Measurements from ENCODE around the gene STAB1.

STAB1 gene

GRCh38 chr3:52498137-52499054 lies 3.3 kb downstream of the STAB1 start:
- peak; percentile 99 for DNase-seq (ENCODE audit: low read depth in 1 of 2, low spot score in 1 of 2)

GRCh38 chr3:52501046-52501445 lies 5.9 kb downstream of the STAB1 start:
- Histone ChIP-seq H3K27ac (replicated peaks) (no peak overlapping the region), H3K27me3 (ENCODE audit: insufficient read depth, poor library complexity, severe bottlenecking) (no peaks in the 10 kb centered on the region), H3K4me3 (replicated peaks; ENCODE audit: insufficient read depth, low read length) (no peak overlapping the region)
- DNase-seq (ENCODE audit: low read depth in 1 of 2, low spot score in 1 of 2), result no peak
- TF ChIP-seq GABPA (IDR thresholded peaks at IDR 0.05; ENCODE audit: low read depth) (no peak), SPI1 (IDR thresholded peaks at IDR 0.05; ENCODE audit: borderline replicate concordance, low read depth) (no peak), POLR2AphosphoS5 (IDR thresholded peaks at IDR 0.05; ENCODE audit: low read depth) (no peak), CTCF (IDR thresholded peaks at IDR 0.05; ENCODE audit: insufficient read depth, low read length) (no peak), REST (IDR thresholded peaks at IDR 0.05; ENCODE audit: insufficient replicate concordance, low read depth) (no peak)

More at GRCh38 chr3:52498137-52499054, 3.3 kb downstream of the STAB1 start:
- Histone ChIP-seq H3K4me3 (replicated peaks; ENCODE audit: insufficient read depth, low read length) (no peak overlapping the region), H3K27me3 (ENCODE audit: insufficient read depth, poor library complexity, severe bottlenecking) (no peaks in the 10 kb centered on the region), H3K27ac (replicated peaks) (peak overlapping the region; percentile 83)
- TF ChIP-seq CTCF (IDR thresholded peaks at IDR 0.05; ENCODE audit: insufficient read depth, low read length) (no peak), POLR2AphosphoS5 (IDR thresholded peaks at IDR 0.05; ENCODE audit: low read depth) (peak; percentile 98), SPI1 (IDR thresholded peaks at IDR 0.05; ENCODE audit: borderline replicate concordance, low read depth) (peak; percentile 83; the same call in 1 of the 2 replicates), GABPA (IDR thresholded peaks at IDR 0.05; ENCODE audit: low read depth) (peak; percentile 33), REST (IDR thresholded peaks at IDR 0.05; ENCODE audit: insufficient replicate concordance, low read depth) (no peak)

DNA sequence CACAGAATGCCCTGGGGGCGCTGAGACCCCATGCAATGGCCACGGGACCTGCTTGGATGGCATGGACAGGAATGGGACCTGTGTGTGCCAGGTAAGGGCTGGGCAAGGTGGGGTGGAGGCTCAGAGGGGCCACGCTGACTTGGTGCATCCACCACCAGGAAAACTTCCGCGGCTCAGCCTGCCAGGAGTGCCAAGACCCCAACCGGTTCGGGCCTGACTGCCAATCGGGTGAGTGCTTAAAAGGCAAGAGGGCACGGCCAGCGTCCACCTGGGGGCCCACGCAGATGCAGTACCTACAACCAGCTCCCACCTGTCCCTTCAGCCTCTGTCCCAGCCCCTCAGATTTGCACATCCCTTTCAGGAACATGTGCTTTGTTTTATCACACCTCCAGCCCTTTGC lies 6.9 kb downstream of the STAB1 start:
- H3K27me3 ChIP-seq (ENCODE audit: insufficient read depth, poor library complexity, severe bottlenecking), result no peaks in the 10 kb centered on the region
- no peak overlapping the region for H3K27ac ChIP-seq (replicated peaks)
- no peak overlapping the region for H3K4me3 ChIP-seq (replicated peaks; ENCODE audit: insufficient read depth, low read length)
- DNase-seq (ENCODE audit: low read depth in 1 of 2, low spot score in 1 of 2), result no peak
- TF ChIP-seq POLR2AphosphoS5 (IDR thresholded peaks at IDR 0.05; ENCODE audit: low read depth) (no peak), REST (IDR thresholded peaks at IDR 0.05; ENCODE audit: insufficient replicate concordance, low read depth) (no peak), GABPA (IDR thresholded peaks at IDR 0.05; ENCODE audit: low read depth) (no peak), SPI1 (IDR thresholded peaks at IDR 0.05; ENCODE audit: borderline replicate concordance, low read depth) (no peak), CTCF (IDR thresholded peaks at IDR 0.05; ENCODE audit: insufficient read depth, low read length) (no peak)

Data from HL-60 (cell line).